Activated T-cell treated with anti-CD3 and anti-CD28 coated beads, Interleukin-2, amount 50 U/mL, for 24 hours (primary cell): ENCODE data around the gene HSPA6.
"Not testable (repeated sequence)": the region's sequence is repeated elsewhere in the genome, so short reads cannot be mapped to it uniquely, and the experiment has no call there.

Experiments
- DNase-seq: peaks from one replicate; pipeline ENCODE4 v3.0.0-alpha.2; 2020
- H3K27ac Mint-ChIP-seq: 2 replicates; pipeline ENCODE4 v1.8.0; 2020; ENCODE audit warnings: mild to moderate bottlenecking, mixed read lengths
- H3K27me3 Mint-ChIP-seq: 2 replicates; pipeline ENCODE4 v1.8.0; 2020; ENCODE audit warnings: mixed read lengths
- H3K36me3 Mint-ChIP-seq: 2 replicates; pipeline ENCODE4 v1.8.0; 2020; ENCODE audit warnings: low read depth, mixed read lengths
- H3K4me1 Mint-ChIP-seq: 2 replicates; pipeline ENCODE4 v1.8.0; 2020; ENCODE audit warnings: low read depth, mixed read lengths
- H3K4me3 Mint-ChIP-seq: 2 replicates; pipeline ENCODE4 v1.8.0; 2020; ENCODE audit warnings: mild to moderate bottlenecking, moderate library complexity, mixed read lengths
- H3K9me3 Mint-ChIP-seq: 2 replicates; pipeline ENCODE4 v1.8.0; 2020; ENCODE audit warnings: mixed read lengths

Gene HSPA6

GRCh38 chr1:161497961-161498360 is 26.4 kb upstream of the HSPA6 start:
- peaks cover 33% of the 10 kb centered on the region for H3K27me3 Mint-ChIP-seq

GRCh38 chr1:161498646-161499045 is 25.7 kb upstream of the HSPA6 start:
- no peaks in the 10 kb centered on the region for H3K36me3 Mint-ChIP-seq
- H3K4me3 Mint-ChIP-seq = no peak overlapping the region
- H3K27ac Mint-ChIP-seq = no peak overlapping the region
- DNase-seq = no peak
- H3K9me3 Mint-ChIP-seq = no peaks in the 10 kb centered on the region
- peaks cover 7% of the 10 kb centered on the region for H3K4me1 Mint-ChIP-seq
- H3K27me3 Mint-ChIP-seq = peaks cover 29% of the 10 kb centered on the region

More at GRCh38 chr1:161497961-161498360, 26.4 kb upstream of the HSPA6 start:
- no peaks in the 10 kb centered on the region for H3K9me3 Mint-ChIP-seq
- H3K27ac Mint-ChIP-seq = no peak overlapping the region
- H3K4me3 Mint-ChIP-seq = no peak overlapping the region
- DNase-seq = no peak
- no peaks in the 10 kb centered on the region for H3K36me3 Mint-ChIP-seq
- H3K4me1 Mint-ChIP-seq = peaks cover 7% of the 10 kb centered on the region

- H3K4me1 Mint-ChIP-seq = peaks cover 7% of the 10 kb centered on the region
- DNase-seq = no peak
- peaks cover 23% of the 10 kb centered on the region for H3K27me3 Mint-ChIP-seq
- no peak overlapping the region for H3K4me3 Mint-ChIP-seq
- H3K27ac Mint-ChIP-seq = no peak overlapping the region
- H3K36me3 Mint-ChIP-seq = no peaks in the 10 kb centered on the region
- no peaks in the 10 kb centered on the region for H3K9me3 Mint-ChIP-seq
These were observed 25.0 kb upstream of the HSPA6 start for GRCh38 chr1:161499099-161500039.

GRCh38 chr1:161501234-161501633 is 23.1 kb upstream of the HSPA6 start:
- no peak for DNase-seq
- Mint-ChIP-seq H3K27me3 (peaks cover 30% of the 10 kb centered on the region), H3K27ac (no peak overlapping the region), H3K4me1 (peaks cover 7% of the 10 kb centered on the region), H3K36me3 (no peaks in the 10 kb centered on the region), H3K9me3 (no peaks in the 10 kb centered on the region), H3K4me3 (no peak overlapping the region)

- H3K36me3 Mint-ChIP-seq = no peaks in the 10 kb centered on the region
- no peak for DNase-seq
- H3K4me3 Mint-ChIP-seq = no peak overlapping the region
- no peaks in the 10 kb centered on the region for H3K9me3 Mint-ChIP-seq
- peaks cover 16% of the 10 kb centered on the region for H3K4me1 Mint-ChIP-seq
- peaks cover 37% of the 10 kb centered on the region for H3K27me3 Mint-ChIP-seq
- no peak overlapping the region for H3K27ac Mint-ChIP-seq
These were observed 22.2 kb upstream of the HSPA6 start for GRCh38 chr1:161502181-161502580.

GRCh38 chr1:161502641-161503393 is 21.5 kb upstream of the HSPA6 start:
- H3K27me3 Mint-ChIP-seq = peaks cover 38% of the 10 kb centered on the region
- no peak overlapping the region for H3K27ac Mint-ChIP-seq
- H3K36me3 Mint-ChIP-seq = no peaks in the 10 kb centered on the region
- peaks cover 18% of the 10 kb centered on the region for H3K4me1 Mint-ChIP-seq
- no peaks in the 10 kb centered on the region for H3K9me3 Mint-ChIP-seq
- H3K4me3 Mint-ChIP-seq = no peak overlapping the region
- DNase-seq = no peak

- no peak for DNase-seq
- Mint-ChIP-seq H3K4me1 (peaks cover 18% of the 10 kb centered on the region), H3K4me3 (no peak overlapping the region), H3K9me3 (no peaks in the 10 kb centered on the region), H3K27me3 (peaks cover 38% of the 10 kb centered on the region), H3K27ac (no peak overlapping the region), H3K36me3 (no peaks in the 10 kb centered on the region)
These were observed 21.0 kb upstream of the HSPA6 start for GRCh38 chr1:161503394-161503748.

- Mint-ChIP-seq H3K27me3 (peaks cover 32% of the 10 kb centered on the region), H3K9me3 (no peaks in the 10 kb centered on the region), H3K36me3 (no peaks in the 10 kb centered on the region), H3K4me1 (peaks cover 11% of the 10 kb centered on the region), H3K27ac (no peak overlapping the region), H3K4me3 (no peak overlapping the region)
- DNase-seq = no peak
These were observed 18.7 kb upstream of the HSPA6 start for GRCh38 chr1:161505686-161506085.

- no peak overlapping the region for H3K4me3 Mint-ChIP-seq
- H3K9me3 Mint-ChIP-seq = no peaks in the 10 kb centered on the region
- H3K27me3 Mint-ChIP-seq = peaks cover 32% of the 10 kb centered on the region
- no peak for DNase-seq
- H3K27ac Mint-ChIP-seq = no peak overlapping the region
- H3K4me1 Mint-ChIP-seq = peaks cover 11% of the 10 kb centered on the region
- H3K36me3 Mint-ChIP-seq = no peaks in the 10 kb centered on the region
These were observed 17.8 kb upstream of the HSPA6 start for GRCh38 chr1:161506336-161507223.

GRCh38 chr1:161510477-161510876 is 13.9 kb upstream of the HSPA6 start:
- Mint-ChIP-seq H3K27ac (no peak overlapping the region), H3K9me3 (no peaks in the 10 kb centered on the region), H3K4me1 (peaks cover 11% of the 10 kb centered on the region)

GRCh38 chr1:161511018-161511755 is 13.2 kb upstream of the HSPA6 start:
- H3K36me3 Mint-ChIP-seq = no peaks in the 10 kb centered on the region
- no peak overlapping the region for H3K4me3 Mint-ChIP-seq

More at GRCh38 chr1:161510477-161510876, 13.9 kb upstream of the HSPA6 start:
- Mint-ChIP-seq H3K4me3 (no peak overlapping the region), H3K27me3 (peaks cover 20% of the 10 kb centered on the region), H3K36me3 (no peaks in the 10 kb centered on the region)
- DNase-seq = no peak

GRCh38 chr1:161511756-161512060 is 12.6 kb upstream of the HSPA6 start:
- peaks cover 6% of the 10 kb centered on the region for H3K4me1 Mint-ChIP-seq
- no peaks in the 10 kb centered on the region for H3K36me3 Mint-ChIP-seq
- H3K4me3 Mint-ChIP-seq = no peak overlapping the region
- H3K9me3 Mint-ChIP-seq = no peaks in the 10 kb centered on the region
- no peak overlapping the region for H3K27ac Mint-ChIP-seq
- H3K27me3 Mint-ChIP-seq = peaks cover 11% of the 10 kb centered on the region
- no peak for DNase-seq

More at GRCh38 chr1:161511018-161511755, 13.2 kb upstream of the HSPA6 start:
- no peak for DNase-seq
- Mint-ChIP-seq H3K27me3 (peaks cover 16% of the 10 kb centered on the region), H3K9me3 (no peaks in the 10 kb centered on the region), H3K4me1 (peaks cover 11% of the 10 kb centered on the region), H3K27ac (no peak overlapping the region)

GRCh38 chr1:161512636-161513447 is 11.5 kb upstream of the HSPA6 start:
- H3K27me3 Mint-ChIP-seq, H3K9me3 Mint-ChIP-seq, DNase-seq, H3K36me3 Mint-ChIP-seq, H3K4me1 Mint-ChIP-seq, H3K27ac Mint-ChIP-seq, H3K4me3 Mint-ChIP-seq: not testable (repeated sequence)
